Anterior cingulate cortex (tissue), 58 donors: Measurements from ENCODE around the gene LMAN2L.

Experiments
- DNase-seq, 58 donors: peaks; one replicate each; lab custom pipeline; 2025; lab: John Stamatoyannopoulos, UW

Gene LMAN2L

DNA sequence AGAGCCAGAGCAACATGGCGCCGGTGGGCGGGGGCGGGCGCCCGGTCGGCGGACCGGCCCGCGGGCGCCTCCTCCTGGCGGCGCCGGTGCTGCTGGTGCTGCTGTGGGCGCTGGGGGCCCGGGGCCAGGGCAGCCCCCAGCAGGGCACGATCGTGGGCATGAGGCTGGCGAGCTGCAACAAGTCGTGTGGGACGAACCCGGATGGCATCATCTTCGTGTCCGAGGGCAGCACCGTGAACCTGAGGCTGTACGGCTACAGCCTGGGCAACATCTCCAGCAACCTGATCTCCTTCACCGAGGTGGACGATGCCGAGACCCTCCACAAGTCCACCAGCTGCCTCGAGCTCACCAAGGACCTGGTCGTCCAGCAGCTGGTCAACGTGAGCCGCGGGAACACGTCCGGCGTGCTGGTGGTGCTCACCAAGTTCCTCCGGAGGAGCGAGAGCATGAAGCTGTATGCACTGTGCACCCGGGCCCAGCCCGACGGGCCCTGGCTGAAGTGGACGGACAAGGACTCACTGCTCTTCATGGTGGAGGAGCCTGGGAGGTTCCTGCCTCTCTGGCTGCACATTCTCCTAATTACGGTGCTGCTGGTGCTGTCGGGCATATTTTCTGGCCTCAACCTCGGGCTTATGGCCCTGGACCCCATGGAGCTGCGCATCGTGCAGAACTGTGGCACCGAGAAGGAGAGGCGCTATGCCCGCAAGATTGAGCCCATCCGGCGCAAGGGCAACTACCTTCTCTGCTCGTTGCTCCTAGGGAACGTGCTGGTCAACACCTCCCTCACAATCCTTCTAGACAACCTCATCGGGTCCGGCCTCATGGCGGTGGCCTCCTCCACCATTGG lies 21.3 kb upstream of the LMAN2L start:
- DNase-seq = peak in 8 of 58 donors; percentile 36 to 68 (median 49)

GRCh38 chr2:96760036-96760985 lies 20.4 kb upstream of the LMAN2L start, which contains the start of gene CNNM4:
TSS of gene CNNM4 (plus strand) at chr2:96760902. CDS start at chr2:96761000, 98 bp downstream.
- peak; percentile 22 to 95 (median 90) for DNase-seq

GRCh38 chr2:96759548-96759947 lies 19.7 kb upstream of the LMAN2L start:
- no peak for DNase-seq

- no peak for DNase-seq
Measured at GRCh38 chr2:96758987-96759386, 19.1 kb upstream of the LMAN2L start.

GRCh38 chr2:96757477-96757860 lies 17.6 kb upstream of the LMAN2L start:
- no peak for DNase-seq

DNA sequence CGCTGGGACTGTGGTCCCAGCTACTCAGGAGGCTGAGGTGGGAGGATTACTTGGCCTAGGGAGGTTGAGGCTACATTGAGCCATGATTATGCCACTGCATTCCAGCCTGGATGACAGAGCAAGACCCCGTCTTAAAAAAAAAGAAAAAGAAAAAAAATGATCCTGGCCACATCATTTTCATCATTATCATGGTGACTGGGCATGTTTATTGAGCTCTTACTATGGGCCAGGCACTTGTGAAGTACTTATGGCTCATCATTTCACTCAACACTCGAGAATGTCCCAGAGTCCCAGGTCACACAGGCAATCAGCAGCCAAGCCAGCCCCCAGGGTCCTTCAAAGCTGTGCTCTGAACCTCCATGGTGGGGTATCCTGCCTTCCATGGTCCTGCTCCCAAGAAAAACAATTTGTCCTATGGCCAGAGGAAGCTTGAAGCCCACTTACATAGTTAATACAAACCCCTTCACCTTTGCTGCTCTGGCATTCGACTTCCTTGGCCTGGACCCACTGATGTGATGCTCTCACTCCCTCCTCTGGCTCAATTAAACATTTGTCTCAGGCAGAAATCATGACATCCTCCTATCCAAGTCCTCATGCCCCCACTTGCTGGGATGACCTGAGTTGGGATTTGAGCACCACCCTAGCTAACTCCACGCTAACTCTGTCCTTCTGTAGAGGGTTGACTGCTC lies 17.1 kb upstream of the LMAN2L start:
- DNase-seq = no peak

DNA sequence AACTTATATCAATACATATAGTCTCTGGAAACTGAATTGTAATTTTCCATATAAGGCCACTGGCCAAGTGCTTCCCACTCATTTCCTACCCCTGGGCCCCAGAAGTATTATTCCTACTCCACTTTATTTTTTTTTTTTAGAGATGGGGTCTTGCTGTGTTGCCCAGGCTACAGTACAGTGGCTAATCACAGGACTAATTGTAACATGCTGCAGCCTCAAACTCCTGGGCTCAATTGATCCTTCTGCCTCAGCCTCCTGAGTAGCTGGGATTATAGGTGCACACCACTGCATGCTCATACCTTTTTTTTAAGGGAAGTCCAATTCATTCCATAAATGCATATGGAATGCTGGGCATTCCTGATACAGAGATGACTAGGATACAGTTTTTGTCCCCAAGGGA lies 14.5 kb upstream of the LMAN2L start:
- no peak for DNase-seq

DNA sequence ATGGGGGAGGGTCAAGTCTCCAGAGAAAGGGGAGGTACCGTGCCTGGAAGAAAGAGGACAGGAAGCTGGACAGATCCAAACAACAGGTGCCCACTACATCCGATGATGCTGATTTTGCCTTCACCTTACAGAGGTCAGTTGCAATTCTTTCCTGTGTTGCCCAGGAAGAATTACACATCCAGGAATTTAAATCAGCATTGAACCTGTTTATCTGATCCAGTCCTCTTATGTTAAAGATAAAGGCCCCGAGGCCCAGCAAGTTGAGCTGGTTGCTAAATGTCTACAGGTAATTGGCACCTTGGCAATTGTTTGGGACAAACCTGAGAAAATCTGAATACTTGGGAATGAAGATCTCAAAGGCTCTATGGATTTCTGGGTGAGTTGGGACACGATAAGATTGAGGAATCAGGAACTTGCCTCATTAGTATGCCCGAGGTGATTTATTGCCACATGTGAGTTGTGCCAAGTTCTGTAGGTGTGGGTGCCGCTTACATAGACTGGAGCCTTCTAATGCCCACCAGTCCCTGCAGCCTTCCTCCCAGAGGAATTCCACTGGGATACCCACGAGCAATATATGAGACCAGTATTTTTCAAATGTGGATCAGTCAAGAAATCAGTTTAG lies 13.9 kb upstream of the LMAN2L start:
- DNase-seq = no peak

GRCh38 chr2:96751800-96752199 lies 11.9 kb upstream of the LMAN2L start:
- no peak for DNase-seq

GRCh38 chr2:96747061-96747617 lies 7.3 kb upstream of the LMAN2L start:
- DNase-seq = no peak

GRCh38 chr2:96739076-96739632 lies 710 bp downstream of the LMAN2L start:
- DNase-seq = no peak

DNA sequence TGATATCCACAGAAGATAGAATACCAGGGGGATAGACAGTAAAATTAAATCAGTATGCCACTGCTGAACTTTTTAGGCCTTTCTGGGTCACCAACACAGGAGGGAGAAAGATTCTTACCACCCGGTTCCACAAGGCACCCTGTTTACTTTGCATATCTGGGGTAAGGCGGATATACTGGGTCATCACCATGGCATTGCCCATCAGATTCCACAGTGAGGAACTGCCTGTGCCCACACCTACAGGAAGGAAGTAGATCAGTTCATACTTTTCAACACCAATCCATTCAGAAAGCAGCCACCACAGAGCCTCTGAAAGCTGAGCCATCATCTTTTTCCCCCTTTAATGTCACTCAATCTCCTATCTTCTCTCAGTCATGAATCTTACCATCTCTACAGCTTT lies 2.0 kb downstream of the LMAN2L start:
- no peak for DNase-seq

DNA sequence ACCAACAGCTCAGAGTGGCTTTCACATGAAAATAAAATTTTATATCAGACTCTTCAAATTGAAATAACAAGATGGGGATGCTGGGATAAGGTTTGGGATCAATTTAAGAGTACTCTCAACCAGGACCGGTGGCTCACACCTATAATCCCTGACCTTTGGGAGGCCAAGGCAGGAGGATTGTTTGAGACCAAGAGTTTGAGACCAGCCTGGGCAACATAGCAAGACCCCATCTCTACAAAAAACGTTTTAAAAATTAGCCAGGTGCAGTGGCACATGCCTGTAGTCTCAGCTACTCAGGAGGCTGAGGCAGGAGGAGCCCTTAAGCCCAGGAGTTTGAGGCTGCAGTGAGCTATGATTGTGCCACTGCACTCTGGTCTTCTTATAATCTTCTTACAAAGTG lies 2.6 kb downstream of the LMAN2L start:
- no peak for DNase-seq

DNA sequence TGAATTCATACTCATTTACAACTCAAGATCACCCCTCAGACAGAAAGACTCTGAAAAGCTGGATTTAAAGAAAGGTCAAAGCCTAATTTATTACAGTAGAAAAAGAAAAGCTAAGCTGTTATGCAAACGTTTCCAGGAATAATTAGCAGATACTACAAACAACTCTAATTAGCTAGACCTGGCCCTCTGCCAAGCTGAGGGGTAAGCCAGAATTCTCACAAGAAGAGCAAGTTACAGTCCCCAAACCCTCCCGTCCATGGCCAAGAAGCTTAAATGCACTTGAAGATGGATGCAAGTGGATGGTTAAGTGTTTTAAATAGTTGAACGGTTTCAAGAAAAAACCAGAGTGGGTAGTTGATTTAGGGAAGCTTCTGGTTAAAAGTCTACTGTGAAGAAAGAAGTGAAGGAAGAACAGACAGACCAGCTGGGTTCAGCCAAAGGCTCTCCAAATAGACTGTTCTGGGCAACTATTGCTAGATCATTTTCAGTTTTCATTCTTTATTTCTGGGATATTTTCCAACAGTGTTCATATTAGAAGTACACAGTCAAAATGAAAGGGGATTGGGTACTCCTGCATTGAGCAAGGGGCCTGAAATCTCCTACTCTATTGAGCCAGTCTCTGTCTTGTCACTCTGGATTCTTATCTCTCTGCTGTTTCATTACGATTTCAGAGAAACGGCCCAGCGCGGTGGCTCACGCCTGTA lies 4.8 kb downstream of the LMAN2L start:
- DNase-seq = peak in 22 of 58 donors; percentile 0 to 59 (median 11)

DNA sequence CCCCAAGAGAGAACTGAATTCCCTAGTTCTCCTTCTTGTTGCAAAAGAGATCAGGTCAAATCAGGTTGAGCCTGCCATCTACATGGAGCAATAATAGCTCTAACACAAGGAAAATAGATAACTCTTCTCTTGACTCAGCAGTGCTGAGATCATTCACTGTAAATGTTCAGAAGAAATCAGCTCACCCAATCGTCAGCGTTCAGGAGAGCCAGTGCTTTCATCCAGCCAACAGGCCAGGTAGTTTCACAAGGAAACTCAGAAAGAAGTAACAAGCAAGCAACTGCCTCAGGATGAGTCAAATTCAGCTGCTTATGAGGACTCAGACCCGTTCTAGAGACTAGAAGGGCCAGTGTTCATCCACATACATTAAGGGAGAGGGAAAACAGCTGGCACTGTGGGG lies 5.9 kb downstream of the LMAN2L start:
- DNase-seq = no peak

DNA sequence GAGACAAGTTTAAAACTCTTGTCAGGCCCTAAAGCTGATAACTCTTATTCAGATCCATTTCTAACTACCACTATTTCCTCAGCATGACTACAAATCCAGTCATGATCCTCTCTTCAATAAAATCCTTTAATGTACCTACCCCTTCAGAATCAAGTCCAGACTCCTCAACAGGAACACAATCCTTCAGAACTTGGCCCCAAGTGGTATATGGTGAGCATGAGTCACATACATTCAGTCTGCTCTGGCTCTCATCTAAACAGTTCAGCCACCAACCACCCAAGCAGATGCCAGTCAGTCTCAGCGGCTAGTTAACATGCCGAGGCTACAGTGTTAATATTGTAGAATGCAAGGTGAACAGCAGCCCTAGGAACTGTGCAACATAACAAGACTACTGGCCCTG lies 9.7 kb downstream of the LMAN2L start:
- DNase-seq = no peak

- no peak for DNase-seq
Measured at GRCh38 chr2:96729748-96730147, 10.1 kb downstream of the LMAN2L start.

DNA sequence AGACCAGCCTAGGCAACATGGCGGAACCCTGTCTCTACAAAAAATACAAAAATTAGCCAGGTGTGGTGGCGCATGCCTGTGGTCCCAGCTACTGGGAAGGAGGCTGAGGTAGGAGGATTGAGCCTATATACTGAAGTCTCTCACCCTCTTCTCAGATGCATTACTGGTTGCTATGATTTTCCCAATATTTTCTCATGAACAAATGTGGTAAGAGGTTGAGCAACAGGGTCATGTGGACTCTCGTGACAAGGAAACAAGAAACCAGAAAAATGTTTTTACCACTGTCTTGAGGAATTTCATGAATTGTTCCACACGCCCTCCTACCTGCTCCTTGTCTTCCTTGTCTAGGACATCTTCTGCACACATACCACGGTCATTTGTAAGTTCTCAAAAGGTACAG lies 12.4 kb downstream of the LMAN2L start:
- no peak for DNase-seq

GRCh38 chr2:96726131-96726530 lies 13.7 kb downstream of the LMAN2L start:
- no peak for DNase-seq
